NCI-H2107 treated with DMSO at 0.1 percent for 48 hours (cell line): Measurements from ENCODE around the gene CAST.

Experiments used
- DNase-seq: peaks from one replicate; lab custom pipeline; 2025; ENCODE audit not compliant: unreplicated experiment; lab: John Stamatoyannopoulos, UW

The CAST gene

DNA sequence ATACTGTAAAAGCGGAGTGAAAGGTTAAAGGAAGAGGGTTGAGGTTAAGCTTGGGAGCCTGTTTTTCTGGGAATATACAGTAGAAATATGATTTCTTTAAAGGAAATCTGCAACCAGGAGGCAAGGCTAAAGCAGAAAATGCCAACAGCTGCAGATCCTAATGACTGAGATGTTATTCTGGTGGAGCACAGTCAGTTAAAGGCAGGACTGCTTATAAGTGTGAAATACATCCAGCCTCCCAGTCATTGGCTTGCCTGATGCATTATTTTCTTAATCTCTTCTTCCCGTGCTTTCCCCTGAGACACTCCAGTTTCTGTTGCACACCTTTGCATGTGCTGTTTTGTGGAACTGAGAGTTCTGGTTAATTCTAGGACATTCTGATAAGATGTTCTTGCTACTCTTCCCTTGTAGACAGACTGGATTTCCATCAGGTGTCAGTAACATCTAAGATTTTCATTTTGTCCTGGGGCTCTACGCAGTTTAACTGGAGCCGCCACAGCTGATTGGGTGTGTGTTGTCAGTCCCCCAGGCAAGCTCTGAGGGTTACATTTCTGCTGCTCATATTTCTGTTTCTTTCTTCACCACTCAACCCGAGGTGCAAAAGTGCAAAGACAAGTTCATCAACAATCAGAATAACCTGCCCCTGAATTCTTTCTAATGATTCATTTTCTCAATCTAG lies 44.4 kb downstream of the CAST start:
- DNase-seq, result peak; percentile 33

DNA sequence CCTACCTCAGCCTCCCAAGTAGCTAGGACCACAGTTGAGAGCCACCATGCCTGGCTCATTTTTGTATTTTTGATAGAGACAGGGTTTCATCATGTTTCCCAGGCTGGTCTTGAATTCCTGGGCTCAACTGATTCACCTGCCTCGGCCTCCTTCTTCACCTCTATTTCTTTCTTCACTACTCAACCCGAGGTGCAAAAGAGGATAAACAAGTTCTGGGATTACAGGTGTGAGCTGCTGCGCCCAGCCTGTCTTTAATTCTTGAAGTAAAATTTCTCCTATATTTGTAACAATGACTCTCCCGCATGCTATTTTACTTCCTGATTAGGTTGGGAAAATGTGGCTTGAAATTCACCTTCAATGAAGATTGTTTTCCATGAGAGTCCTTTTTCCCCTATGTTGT lies 46.4 kb downstream of the CAST start:
- no peak for DNase-seq

DNA sequence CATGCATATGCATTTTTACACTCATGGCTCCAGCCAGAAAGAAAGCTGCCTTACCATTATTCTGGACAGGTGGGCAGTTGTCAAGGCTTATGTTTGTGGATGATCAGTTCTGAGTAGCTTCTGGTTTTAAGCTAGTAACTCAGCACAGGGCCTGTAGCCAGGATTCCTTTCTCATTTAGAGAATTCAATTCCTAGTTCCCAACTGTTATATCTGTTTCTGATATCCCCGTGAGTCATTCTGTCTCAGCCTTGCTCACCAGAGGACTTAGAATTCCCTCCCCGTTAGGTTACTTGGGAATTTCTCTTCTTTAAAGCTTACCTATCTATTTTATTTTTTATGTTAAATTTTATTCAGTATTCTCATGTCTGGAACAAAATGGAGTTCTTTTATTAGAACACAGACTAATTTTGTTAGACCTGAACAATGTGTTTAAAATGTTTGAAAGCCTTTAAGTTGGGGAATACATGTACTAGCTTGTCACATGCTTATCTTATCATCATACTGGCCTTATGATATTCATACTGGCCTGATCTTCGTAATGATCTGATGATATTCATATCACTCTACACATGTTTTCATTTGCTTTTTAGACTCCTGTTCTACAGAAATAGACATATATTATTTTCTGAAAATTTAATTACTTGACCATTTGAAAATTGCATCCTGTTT lies 47.1 kb downstream of the CAST start:
- no peak for DNase-seq

DNA sequence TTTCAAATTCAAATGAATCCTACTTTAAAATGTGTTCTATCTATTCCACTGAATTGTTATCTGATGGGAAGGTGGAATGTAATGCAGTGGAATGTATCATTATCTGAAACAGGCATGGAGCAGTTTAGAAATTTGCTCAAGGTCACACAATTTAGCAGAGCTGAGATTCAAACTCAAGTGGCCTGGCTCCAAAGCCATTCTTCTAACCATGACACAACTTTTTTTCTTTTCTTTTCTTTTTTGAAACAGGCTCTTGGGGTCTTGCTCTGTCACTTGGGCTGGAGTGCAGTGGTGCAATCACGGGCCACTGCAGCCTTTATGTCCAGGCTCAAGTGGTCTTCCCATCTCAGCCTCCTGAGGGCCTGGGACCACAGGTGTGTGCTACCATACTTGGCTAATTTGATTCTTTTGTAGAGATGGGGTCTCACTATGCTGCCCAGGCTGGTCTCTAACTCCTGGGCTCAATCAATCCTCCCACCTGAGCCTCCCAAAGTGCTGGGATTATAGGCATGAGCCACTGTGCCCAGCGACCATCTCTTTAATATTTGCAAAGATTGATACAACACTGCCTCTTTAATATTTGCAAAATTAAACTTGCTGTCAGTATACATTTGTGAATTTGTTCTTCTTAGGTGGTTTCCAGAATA lies 50.0 kb downstream of the CAST start:
- no peak for DNase-seq

DNA sequence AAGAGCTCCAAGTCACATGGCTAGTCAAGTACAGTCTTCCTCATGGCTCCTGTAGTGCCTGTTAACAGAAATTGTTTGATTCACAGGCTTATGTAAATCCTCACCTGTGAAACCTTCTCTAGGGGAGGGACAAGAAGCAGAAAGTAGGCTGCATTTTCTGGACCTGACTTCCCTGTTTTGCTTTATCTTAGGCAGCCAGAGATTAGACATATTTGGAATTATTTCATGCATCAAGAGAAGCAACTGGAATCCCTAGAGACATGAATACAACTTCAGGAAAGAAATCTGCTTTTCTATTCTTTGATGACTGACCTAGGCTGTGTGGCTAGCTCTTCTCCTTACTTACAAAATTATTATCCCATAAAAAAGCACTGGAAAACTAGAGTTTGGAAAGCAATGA lies 52.3 kb downstream of the CAST start:
- DNase-seq, result no peak

DNA sequence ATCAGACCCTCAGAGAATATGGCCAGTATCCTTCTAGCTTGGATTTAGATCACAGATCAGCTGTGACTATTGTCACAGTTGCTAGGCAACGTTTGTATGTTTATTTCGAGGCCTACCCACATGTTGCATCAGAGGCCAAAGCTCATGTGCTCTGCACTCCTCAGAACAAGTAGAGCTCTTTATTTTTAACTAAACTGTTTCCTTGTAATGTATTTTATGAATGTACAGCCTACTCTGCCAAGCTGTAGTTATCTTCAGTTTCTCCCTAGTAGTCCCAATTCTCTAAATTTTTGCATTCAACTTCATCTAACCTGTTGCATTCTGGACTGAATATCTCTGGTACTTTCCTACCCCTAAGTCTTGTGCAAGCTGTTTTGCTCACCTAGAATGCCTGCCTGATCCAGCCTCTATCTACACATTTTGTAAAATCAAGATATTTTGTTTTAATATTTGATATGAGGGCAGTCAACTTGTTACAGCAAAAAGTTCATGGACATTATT lies 52.8 kb downstream of the CAST start:
- peak; percentile 48 for DNase-seq

DNA sequence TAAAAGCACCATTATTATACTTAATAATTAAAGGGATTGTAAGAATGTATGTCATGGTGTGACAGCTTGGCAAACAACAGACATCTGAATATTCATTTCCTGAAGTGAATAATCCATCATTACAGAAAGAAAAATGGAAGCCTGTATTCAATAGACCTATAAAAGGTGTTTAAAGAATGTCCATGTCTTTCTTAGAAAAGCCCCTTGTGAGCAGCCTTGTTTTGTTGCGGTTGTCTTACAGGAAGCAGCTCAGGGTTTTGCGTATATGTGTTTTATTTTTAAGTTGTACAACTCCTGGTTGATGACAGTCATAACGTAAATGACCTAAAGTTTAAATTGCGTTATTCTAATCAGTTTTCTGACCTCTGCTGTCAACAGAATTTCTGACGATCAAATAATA lies 53.8 kb downstream of the CAST start:
- no peak for DNase-seq

DNA sequence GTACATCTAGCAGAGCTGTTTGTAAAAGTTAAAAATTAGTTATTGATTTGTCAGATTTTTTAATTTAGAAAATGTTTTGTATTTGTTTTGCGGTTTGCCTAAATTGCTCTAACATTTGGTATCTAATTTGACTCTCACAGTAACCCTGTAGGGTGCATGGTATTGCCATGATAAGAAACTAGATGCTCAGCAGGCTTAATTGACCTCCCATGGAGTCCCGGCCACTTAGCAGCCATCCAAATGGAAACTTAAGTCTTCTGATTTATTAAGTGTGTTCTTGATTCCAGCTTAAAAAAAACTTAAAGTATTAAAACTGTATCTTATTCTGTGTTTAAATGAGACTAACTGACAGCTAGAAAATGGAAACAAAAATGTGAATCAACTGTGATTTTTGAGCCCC lies 54.5 kb downstream of the CAST start:
- DNase-seq, result no peak

DNA sequence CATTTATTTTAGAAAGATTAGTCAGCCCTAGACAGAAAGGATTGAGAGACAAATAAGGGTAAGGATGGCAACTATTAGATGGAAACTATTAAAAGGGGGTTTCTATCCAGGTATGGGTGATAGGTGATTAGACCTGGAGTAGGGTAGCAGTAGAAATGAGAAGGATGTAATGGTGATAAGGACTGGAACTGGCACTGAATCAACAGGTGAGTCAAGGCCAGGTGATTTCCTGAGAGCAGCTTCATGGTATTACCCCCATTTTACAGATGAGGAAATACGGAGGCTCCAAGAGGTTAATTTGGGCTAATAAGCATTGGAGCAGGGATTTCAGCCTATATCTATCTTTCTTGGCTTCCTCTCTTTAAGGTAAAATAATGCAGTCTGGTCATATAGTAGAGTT lies 55.7 kb downstream of the CAST start:
- no peak for DNase-seq

DNA sequence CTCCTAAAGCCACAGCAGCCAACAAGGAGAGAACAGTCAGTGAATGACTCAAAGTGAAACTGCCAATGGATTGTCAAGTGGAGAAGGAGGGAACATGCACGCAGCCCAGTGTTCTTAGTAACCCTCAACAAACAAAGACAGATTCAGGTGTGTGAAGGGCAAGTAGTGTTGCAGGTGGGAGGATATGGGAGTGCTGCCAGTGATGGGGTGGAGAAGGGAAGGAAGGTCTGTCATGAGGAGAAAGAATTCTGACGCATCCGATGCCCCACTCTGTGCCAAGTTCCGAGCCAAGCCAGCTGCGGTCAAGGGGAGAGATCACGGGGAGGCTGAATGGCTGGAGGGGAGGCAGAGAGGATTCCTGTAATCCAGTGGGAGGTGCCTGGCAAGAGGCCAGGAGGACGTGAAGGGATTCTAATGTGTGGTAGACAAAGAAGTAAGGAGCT lies 56.5 kb downstream of the CAST start:
- DNase-seq, result peak; percentile 55

DNA sequence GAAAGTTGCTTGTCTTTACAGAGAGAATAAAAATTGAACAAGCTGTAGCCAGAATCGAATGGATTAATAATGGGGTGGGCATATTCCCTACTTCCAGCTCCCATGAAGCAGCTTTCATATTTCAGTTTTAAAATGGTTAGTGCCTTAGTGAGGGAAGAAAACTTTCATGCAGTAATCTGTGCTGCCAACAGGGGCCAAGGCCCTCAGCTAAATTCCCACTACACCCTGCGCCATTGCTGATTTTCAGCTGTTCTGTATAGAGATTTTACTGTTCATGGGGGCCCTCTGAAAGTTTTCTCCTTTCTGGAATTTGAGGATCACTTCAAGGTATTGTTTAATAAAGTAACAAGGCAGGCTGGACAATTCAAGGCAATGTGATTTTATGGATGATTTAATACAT lies 58.2 kb downstream of the CAST start:
- no peak for DNase-seq

DNA sequence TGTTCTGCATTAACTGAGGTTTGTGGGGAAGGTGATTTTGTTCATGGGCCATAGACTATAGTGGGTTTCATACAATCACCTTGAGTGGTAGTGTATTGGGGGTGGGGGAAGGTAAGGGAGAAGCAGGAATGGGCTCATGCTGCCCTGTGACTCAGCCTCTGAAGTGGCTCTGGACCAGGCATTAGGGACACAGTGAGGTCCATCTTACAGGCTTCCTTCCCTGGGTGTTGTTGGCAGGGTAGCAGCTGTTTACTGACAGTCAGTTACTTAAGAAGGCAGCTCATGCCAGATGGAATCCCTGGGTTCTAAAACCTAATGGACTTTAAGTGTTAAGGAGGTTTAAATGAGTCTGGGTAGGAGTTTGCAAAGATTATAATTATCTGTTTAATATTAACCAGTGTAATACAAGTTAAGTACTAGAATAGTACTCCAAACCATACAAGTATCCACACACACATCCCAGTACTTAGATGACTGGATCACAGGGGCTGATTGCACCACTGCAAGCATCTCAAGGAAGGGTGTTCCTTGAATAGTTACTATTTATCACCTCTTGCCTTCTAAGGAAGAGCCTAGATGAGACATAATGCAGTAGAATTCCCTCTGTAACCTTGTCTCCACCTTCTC lies 59.3 kb downstream of the CAST start:
- no peak for DNase-seq

DNA sequence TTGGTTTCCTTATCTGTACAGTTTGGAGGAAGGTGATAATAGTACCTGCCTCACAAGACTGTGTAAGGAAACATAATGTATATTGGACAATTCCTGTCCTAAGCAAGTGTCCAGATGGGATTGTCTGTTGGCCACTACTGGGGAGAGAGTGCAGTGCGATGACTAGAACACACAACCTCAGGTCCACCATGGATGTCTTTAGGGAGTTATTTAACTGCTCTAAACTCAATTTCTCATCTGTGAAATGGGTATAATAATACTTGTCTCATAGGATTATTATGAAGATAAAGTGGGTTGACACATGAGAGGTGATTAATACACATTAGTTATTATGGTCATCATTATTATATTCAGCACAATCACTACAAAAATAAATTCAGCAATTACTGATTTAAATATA lies 63.1 kb downstream of the CAST start:
- DNase-seq, result no peak

DNA sequence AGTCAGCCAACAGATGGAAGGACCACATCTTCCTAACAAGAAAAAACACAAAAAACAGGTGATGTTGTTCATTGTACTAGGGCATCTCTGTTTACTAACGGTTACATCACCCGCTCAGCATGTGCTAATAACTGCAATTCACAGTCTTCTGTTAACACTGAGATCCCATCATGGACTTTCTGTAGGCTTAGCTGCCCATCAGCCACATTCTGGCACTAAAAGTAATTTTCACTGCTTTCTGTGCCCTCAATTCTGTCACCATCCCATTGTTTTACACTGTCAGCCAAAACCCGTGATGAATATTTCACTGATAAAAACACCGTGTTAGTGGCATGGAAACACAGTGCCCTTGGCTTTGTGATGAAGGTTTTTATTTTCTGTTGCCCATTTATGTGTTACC lies 64.6 kb downstream of the CAST start:
- DNase-seq, result peak; percentile 49

DNA sequence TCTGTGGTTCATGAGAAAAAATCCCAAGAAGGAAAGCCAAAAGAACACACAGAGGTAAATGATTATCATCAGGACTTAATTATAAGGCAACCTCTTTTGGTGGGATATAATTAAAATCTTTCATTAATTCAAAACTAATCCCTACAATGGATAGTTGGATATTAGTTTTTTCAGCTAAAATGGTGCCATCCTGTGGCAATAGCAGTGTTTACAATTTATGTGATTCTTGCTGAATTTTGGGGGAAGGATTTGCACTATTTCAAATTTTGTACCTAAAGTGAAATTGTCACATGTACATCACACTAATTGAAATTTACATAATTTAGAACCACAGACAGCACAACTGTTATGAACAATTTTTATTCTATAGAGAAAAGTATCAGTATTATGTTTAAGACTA lies 67.0 kb downstream of the CAST start:
- DNase-seq, result no peak

DNA sequence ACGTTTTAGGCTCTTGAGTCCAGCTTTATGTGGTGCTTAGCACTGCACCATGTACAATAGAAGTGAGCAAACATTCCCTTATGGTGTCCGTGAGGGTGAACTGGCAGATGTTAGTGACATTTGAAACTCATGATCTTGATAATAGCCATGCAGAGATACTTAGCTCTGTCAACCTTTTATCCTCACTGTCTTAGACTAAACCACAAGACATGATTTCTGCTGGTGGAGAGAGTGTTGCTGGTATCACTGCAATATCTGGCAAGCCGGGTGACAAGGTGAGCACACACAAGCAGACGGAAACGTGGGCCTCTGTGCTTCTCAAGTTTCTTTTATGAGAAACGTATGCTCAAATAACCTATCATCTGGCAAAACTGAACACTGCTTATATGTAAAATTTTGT lies 68.4 kb downstream of the CAST start:
- peak; percentile 80 for DNase-seq

DNA sequence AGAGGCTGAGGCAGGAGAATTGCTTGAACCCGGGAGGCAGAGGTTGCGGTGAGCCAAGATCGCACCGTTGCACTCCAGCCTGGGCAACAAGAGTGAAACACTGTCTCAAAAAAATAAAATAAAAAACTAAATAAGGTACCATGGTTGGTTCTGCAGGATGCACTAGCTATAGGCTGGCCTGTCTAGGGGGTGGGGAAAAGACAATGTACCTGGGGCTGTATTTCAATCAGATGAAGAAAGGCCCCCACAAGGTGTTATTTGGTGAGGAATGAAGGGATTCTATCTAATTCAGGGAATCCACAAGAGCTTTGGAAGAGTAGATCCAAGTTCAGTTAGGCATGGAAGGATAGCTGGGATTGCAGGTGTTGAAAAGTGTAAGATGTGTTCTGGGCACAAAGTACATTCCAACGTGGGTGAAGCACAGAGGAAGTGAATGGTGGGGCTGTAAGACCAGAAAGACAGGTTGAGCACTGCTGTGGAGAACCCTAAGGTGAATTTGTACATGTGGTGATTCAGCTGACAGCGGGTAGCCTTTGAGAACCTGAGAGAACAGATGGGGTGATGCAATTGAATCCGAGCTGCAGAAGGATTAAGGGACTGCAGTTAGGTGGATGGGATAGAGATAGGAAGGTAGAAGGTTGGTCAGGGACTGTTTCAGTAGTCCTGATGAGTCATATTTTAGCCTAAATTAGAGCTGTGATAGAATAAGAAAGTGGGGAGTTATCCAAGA lies 71.8 kb downstream of the CAST start:
- DNase-seq, result no peak

DNA sequence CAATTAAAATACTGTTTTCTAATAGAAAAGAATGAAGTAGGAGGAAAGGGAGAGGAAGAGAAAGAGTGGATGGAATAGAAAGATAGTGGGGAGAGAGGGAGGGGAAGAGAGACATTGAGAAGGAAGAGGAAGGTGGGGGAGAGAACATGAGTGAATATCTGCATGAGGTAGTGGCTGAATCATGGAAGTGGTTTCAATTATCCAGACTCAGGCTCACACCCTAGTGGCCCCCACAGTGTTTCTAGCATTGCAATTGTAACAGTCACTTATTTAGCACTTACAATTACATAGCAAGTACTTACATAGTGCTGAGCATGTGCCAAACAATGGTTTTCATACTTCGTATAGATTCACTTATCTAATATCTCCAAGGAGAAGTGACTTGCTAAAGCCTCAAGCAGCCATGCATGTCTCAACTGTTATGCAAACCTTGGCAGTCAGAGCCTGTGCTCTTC lies 72.7 kb downstream of the CAST start:
- no peak for DNase-seq

DNA sequence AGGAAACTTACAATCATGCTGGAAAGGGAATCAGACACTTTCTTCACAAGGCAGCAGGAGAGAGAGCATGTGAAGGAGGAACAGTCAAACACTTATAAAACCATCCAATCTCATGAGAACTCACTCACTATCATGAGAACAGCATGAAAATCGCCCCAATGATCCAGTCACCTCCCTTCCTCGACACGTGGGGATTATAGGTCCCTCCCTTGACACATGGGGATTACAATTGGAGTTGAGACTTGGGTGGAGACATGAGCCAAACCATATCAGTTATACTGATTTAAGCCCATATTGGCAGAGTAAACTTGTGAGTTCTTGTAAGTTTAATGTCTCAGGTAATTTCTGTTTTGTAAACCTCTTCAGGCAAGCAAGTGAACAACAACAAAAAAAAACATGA lies 74.8 kb downstream of the CAST start:
- no peak for DNase-seq

DNA sequence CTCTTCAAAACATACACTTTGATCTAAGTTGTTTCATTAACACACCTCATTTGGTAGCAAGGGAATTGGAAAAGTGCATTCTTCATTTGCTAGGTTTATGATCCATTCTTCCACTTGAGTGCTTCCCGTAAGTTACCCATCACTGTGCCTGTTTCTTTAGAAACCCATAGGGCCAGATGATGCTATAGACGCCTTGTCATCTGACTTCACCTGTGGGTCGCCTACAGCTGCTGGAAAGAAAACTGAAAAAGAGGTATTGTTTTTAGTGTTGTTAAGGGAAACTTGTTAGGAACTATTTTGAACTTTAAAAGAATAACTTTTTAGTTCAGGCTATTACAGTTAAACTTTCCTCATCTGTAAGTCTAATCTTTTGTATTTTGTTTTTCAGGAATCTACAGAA lies 78.9 kb downstream of the CAST start:
- no peak for DNase-seq

DNA sequence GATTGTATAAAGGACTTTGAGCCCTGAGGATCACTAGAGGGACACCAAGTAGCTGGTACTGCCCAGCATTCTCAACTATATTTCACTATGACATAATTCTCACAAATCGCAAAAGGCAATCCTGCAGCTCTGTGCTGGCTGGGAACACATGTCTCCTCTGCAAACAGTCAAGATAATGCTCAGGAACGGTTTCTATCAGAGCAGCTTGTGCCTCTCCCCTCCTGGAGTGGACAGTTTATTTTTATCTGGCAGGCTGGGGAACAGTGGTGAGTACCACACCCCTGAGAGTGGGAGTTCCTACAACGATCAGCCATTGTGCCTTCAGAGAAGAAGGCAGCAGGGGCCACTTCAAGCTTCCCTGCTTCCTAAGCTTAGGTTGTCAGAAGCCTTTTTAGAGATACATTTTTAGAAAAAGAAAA lies 79.7 kb downstream of the CAST start:
- DNase-seq, result no peak
